Measurements from ENCODE around the gene DRGX. TPM values are rescaled to one million over a fixed set of nuclear protein-coding genes. Genes with fewer than 3 reads are reported as not detected.
A peak's percentile ranks its signal among the peaks of the same experiment; 100 is the strongest.

DRGX gene
- not detected for total RNA-seq
- long read RNA-seq: 0 reads

DNA sequence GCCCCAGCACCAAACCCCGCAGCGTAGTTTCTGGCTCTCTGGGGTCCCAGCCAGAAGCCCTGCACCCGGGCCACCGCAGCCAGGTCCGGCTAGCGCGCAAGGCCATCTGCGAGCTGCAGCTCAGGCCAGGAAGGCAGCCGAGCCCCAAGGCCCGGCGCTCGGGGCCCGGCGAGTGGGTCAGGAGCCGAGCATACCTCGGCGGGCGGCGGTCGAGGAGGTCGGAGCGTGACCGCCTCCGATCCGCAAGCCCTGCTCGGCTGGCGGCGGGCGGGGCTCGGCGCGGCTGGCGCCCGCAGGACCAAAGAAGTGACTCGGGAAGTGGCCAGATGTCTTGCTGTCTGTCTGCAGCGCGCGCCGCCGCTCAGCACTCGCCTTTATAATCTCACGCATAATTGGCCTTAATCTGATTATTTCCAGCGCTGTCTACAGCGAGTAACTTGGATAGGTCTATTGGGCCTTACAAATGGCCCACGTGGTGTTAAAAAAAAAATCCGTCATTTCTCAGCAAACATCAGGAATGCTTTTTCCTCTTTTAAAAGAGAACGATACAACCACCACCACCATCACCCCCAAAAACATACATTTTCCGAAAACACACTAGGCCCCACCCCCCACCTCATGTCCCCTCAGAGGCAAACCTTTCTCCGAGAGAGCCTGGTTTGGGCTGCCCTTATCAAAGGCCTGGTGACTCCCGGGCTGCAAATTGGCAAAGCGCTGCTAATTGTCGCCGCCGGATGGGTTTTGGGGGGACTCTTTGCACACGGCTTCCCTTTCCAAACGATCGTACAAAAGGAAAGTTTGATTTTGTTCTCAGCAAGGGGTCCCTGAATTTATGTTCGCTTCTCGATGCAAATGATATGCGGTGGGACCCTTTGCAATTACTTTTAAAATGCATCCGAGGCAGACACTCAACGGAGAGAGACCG lies at the start of gene DRGX:
Gene DRGX (minus strand): TSS at position 349 of the 925 bp plus-strand sequence. CDS start 649 bp downstream, outside the sequence.
- intact Hi-C loops (cut with DNase I): no loop called here
- no peak for DNase-seq (ENCODE audit: missing footprints)
- no peak for ATAC-seq

DNA sequence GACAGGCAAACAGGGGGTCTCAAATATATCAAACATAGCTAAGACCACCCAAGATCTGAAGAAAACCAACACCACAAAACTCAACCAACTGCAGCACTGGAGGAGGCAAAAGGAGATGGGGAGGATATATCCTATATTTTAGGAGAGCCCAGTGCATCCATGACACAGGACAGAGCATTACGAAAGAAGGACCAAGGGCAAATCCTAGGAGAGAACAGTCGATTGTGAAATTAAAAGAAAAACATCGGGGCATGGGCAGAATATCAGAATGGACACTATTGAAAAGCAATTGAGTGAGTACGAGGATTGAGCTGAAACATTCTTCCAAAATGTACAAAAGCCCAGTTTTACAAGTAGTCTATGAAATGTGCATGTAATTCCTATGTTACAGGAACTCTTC lies 48.5 kb upstream of the DRGX start:
- ATAC-seq (no peak), DNase-seq (ENCODE audit: missing footprints) (no peak)
- intact Hi-C loops (cut with DNase I): no loop called here

DNA sequence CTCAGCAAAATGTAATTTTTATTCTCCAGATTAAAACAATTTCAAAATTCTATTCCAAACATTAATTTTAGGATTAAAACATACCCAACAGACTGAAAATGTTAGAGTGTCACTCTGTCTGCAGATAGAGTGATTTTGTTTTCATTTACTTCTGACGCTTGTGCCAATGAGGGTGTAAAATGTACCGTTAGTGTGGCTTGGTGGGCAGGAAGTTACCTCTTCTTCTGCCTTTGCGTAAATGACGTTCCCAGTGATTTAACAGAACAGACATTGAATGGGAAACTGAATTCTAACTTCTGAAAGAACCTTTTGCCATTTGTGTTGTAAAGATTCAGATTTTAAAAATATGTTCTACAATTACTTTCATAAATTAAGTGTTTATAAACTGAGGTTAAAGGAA lies 47.0 kb upstream of the DRGX start:
- ATAC-seq: no peak
- intact Hi-C loops (cut with DNase I): no loop called here
- DNase-seq (ENCODE audit: missing footprints): no peak

DNA sequence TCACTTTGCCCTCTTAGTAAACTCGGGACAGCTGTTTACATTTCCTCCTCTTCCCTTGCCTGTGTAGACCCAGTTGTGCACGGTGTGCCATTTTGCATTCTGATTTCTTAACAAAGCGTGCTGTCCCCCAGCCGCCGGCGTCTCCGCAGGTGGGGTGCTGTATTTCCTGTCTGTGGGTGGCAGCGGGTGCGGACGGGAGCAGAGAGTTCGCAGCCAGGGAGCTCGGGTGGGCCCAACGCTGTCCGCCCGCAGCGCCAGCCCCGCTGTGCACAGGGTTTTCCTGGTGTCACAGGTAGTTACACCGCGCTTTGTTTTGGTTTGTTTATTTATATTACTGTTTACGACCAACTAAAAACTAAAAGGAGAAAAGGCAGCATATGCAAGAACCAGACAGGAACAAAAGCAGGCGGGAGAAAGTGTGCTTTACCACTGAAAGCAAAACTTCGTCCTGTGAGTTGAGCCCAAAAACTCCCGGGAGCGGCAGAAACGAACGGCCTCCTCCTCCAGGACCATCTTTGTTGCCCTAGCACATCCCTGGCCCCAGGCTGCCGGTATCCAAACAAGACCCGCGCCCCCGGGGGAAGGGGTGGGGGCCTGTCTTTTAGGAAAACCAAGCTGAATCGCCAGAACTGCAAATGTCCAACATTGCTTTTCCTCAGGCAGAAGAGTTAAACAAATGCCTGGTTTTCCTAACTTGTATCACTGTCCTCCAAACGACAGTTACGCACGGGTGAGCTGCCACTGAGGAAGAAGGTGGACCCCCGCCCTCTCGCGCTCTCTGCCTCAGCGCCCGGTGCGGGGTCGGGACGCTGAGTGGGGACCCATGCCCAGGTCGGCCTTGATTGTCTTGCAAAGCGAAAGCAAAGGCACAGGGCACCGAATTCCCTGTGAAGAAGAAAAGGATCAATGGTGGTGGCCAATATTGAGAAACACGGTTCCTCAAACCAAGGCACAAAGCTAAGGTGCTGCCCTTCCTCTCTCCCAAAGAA lies 45.9 kb upstream of the DRGX start:
- no peak for ATAC-seq
- peak; percentile 68 for DNase-seq (ENCODE audit: missing footprints)
- intact Hi-C loops (cut with DNase I): no loop called here

DNA sequence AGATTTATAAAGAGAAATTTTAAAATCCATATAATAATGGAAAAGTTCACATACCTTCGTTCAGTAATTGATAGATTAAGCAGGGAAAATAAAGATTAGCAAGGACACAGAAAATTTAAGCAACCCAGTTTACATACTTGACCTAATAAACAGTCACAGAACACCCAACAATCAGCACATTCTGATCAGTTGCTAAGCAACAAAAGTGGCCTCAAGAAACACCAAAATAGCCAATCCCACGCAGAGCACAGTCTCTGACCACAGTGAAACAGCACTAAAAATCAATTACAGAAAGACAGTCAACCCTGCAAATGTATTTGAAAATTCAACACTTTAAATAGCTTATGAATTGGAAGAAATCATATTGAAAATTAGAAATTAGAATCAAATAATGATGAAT lies 39.3 kb upstream of the DRGX start:
- DNase-seq (ENCODE audit: missing footprints): no peak
- intact Hi-C loops (cut with DNase I): no loop called here
- ATAC-seq: no peak

DNA sequence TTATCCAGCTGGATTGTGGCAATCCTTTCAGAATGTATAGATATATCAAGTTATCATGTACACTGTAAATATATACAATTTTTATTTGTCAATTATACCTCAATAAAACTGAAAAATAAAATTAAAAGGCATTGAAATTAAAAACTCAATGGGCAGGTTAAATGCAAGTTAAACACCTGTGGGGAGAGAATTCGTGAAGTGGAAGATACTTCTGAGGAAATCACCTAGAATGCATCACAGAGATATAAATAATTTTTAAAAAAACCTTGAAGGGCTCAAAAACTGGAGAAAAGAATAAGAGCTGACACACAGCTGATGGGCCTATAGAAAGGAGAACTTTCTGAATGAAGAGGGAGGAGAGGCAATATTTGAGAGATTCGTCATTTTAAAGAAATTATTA lies 37.2 kb upstream of the DRGX start:
- no peak for DNase-seq (ENCODE audit: missing footprints)
- no peak for ATAC-seq
- intact Hi-C loops (cut with DNase I): no loop called here

DNA sequence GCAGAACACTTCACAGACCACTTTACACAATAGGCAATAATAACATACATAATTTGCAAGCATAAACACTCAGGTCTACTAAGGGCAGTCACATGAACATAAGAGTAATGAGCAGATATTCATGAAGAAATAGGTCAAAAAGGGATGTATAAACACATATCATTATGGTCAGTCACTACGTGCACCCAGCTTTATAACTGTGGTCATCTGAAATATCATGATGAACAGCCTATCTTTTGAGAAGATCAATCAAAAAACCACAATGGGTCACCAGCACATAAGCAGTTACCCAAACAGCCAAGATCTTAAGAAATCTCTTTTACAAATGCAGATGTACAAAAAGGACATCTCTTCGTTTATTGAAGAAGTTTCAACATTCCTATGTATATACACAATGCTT lies 35.5 kb upstream of the DRGX start:
- DNase-seq (ENCODE audit: missing footprints) (no peak), ATAC-seq (no peak)
- intact Hi-C loops (cut with DNase I): no loop called here

DNA sequence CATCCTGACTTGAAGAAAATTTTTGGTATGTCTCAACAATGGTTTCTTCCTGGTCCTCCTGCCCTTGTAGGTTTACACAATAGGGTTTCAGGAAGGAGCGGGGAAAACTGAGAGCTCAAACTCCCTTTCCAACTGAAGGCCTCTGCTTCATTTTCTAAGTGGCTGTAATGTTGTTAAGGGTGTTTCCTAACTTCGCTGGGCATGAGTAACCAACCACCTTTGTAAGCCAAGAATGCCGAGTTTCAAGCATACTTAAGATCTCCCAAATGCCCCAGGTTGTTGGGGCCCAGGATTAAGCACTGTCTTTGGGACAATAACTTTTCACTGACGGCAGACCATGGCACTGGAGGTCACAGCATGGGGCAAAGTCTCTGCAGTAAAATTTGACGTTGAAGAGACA lies 33.6 kb upstream of the DRGX start:
- DNase-seq (ENCODE audit: missing footprints) (no peak), ATAC-seq (no peak)
- intact Hi-C loops (cut with DNase I): no loop called here

DNA sequence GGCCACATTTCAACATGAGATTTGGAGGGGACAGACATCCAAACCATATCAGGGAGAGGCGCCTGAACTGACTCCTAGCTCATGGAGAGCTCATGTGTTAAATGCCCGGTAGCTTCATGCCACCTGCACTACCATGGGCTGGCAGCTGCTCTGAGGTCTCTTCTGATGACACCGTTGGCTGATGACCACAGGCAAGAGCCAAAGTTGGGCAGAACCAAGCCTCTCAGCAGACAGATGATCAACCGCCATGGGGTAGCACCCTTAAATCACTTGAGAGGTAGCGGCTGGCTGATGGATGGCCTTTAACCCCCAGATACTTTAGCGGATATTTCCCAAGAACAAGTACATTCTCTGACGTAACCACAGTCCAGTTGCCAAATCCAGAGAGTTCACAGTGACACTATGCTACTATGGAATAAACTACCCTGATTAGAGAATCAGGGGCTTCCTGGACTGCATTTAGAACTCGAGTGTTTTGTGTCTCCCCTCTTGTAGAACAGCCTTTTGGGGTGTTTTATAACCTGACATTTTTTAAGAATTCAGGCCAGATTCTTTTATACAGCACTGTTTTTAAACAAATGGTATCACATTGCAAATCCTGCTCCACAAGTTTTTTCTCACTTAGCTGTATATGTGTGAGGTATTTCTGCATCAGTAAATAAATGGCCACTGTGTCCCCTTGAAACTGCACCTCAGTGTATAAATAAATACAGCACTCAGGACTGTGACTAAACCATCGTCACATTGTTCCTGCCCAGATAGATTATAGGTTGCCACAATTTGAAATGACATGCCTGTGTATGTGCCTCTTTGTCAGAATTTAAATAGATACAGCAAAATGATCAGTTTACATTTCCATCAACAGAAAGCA lies 30.8 kb upstream of the DRGX start:
- intact Hi-C loops (cut with DNase I): no loop called here
- DNase-seq (ENCODE audit: missing footprints) (no peak), ATAC-seq (no peak)

DNA sequence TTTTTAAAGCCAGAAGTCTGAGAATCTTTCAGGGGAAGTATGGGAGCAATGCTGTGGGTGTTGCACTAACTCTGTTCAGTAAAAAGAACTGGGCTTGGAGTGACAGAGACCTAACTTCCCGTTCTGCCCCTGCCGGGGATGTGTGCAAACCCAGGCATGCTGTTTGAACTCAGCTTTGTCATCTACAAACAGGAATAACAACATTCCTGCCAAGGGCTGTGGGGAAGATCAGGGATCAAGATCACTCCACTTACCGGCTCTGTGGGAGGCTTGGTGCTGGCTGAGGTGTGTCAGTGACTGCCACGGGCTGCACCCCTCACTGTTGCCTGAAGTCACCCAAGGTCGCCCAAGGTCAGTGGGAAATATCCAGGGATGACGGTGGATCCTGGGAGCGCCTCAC lies 23.1 kb upstream of the DRGX start:
- intact Hi-C loops (cut with DNase I): no loop called here
- no peak for DNase-seq (ENCODE audit: missing footprints)
- no peak for ATAC-seq

DNA sequence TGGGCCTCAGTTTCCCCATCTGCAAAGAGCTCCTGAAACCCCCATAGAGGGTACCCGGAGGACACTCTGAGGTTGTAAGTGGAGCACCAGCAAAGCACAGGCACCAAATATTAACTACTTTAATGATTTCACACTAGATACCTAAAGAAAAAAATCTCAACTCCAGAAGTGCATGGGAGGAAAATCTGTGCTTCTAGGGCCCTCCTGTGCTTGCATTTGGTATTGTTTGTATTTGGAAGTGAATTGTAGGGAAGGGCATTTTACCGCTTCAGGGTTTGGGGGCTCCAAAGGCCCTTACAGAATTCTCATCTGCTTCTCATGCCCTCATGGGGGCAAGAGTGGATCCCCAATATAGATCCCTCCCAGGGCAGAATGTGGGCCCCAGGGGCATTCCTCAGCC lies 22.4 kb upstream of the DRGX start:
- ATAC-seq: no peak
- intact Hi-C loops (cut with DNase I): no loop called here
- DNase-seq (ENCODE audit: missing footprints): no peak

DNA sequence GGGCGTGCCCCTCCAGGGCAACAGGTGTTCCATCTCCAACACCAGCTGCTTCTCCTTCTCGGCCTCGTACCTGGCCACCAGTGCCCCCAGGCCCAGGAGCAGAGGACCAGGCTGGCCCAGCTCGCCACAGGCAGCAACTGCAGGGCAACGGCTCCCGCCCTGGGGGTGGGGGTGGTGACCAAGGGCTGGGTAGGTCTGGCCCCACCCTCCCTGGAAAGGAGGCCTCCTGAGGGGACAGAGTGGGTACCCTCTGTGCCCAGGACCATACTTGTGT lies 22.1 kb upstream of the DRGX start:
- no peak for ATAC-seq
- no peak for DNase-seq (ENCODE audit: missing footprints)
- intact Hi-C loops (cut with DNase I): no loop called here

DNA sequence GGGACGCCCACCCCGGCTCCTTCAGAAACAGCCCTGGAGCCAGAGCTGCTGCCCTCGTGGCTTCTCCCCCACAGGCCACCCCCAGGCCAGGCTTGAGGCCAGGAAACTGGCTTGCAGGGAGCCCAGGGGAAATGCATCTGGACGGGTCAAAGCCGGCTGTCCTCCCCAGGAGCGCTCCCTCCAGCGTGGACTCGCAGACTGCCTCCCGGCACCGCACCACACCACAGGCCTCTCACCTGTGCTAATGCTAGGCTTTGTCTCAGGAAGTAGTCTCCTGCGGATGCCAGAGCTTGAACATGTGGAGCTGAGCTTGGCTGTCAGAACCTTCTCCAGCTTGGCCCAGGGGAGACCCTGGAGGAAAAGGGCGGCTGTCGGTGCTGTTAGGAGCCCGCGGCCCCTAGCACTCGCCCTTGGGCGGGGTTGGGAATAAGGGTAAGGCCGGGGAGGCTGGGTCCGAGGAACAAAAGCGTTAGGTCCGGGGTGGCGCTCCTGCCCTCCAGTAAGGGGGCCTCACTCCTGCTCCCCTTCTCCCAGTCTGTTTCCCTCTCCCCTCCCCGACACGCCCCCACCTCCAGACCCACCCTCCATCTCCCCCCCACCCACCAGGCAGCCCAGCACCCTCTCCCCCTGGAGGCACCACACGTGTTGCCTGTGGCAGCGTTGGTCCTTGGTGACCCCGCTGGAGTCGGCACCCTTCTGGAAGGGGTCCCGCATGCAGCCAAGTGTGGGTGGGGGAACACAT lies 21.6 kb upstream of the DRGX start:
- intact Hi-C loops (cut with DNase I): no loop called here
- no peak for ATAC-seq
- no peak for DNase-seq (ENCODE audit: missing footprints)

DNA sequence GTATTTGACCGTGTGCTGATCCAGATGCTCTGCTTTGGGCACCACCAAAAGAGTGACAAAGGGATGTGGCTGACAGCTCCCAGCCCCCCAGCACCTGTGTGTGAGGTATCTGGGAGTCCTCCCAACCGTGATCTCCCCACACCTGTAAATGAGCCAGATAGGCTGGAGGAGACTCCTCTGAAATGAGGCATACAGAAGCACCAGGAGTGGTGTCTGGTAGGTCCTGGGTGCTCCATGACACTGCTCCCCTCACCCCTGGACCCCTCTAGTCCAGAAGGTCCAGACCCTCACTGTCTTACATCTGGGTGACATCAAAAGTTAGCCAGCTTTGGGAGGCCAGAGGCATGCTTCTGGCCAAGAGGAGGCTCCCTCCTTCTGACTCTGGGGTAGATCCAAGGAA lies 20.0 kb upstream of the DRGX start:
- intact Hi-C loops (cut with DNase I): no loop called here
- ATAC-seq: no peak
- no peak for DNase-seq (ENCODE audit: missing footprints)

DNA sequence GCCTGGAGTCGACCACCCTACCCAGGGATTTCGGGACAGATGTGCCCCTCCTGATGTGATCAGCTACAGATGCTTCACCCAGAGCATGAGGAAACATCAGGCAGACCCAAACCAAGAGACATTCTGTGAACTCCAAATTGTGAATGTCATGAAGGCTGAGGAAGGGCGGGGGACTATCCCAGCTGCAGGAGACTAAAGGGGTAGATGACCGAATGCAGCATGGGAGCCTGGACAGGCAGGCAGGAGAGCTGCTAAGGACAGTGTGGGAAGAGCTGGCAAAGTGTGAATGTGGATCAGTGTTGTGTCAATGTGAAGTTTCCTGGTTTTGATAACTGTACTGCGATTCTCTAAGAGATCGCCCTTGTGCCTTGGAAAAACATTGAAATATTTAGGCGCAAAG lies 19.2 kb upstream of the DRGX start:
- DNase-seq (ENCODE audit: missing footprints) (no peak), ATAC-seq (no peak)
- intact Hi-C loops (cut with DNase I): no loop called here

DNA sequence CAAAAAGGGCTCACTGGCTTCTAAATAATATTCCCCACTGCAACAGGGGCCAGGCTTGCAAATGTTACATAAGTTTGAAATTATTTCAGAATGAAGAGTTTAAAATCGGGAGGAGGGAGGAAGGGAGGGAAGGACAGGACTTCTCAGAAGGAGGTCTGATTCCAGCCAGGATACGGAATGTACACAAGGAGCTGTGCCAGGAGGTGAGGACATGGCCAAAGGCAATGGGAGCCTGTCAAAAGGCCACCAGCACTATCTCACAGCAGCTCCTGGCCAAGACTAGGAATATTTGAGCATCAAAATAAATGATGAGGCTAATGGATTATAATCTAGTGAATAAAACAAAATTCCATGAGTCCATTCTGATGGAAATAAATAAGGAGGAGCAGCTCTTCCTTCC lies 18.6 kb upstream of the DRGX start:
- no peak for DNase-seq (ENCODE audit: missing footprints)
- intact Hi-C loops (cut with DNase I): no loop called here
- ATAC-seq: no peak

DNA sequence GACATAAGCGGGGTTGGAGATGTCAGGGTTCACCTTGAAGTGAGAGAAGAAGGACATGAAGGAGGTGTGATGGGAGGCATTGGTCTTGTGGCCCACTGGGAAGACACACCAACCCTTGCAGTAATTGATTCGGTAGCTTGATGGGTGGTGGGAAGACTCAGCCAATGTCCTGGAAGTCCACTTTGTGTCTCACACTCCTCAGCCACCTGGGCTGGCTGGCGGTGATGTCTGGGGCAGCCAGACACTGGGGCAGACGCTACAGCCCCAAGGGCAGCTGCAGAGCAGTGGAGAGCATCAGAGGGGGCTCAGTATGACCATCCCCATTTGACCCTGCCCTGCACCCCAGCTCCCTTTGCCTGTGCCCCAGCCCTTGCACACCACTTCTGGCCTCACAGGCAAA lies 16.7 kb upstream of the DRGX start:
- intact Hi-C loops (cut with DNase I): no loop called here
- no peak for DNase-seq (ENCODE audit: missing footprints)
- no peak for ATAC-seq

DNA sequence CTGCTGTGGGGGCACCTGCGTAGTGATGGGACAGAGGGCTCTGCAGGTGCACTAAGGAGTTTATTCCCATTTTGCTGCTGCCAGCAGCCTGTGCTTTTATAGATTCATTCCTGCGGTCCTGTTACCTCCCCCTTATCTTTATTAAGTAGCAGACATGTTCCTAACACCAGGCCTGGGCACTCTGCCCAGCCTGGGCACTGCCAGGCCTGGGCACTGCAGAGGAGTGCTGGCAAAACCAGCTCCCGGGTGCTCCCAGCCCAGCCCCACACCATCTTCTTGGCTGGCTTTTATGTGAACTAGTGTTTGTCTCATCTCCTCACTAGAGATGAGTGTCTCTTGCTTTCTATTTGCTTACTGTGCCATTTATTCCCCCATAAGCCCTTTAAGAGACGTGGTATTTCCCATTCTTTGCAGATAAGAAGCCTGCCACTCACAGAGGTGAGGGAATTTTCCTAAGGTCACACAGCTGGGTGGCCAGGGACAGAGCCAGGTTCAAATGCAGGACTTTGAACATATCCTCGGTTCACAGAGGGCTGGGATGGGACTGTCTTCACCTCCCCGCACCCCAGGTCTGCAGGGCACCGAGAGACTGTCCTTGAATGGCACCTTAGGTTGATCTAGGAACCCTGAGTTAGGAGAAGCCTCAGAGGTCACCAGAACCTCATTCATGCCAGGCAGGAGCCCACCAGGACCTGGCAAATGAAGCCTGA lies 14.6 kb upstream of the DRGX start:
- intact Hi-C loops (cut with DNase I): no loop called here
- ATAC-seq (peak; percentile 92), DNase-seq (ENCODE audit: missing footprints) (no peak)
